T1000 (cell line): ENCODE data around the gene C5orf22.

Experiments
- DNase-seq: peaks from one replicate; lab custom pipeline; 2025; ENCODE audit warnings: mixed read lengths; lab: John Stamatoyannopoulos, UW

C5orf22 gene

DNA sequence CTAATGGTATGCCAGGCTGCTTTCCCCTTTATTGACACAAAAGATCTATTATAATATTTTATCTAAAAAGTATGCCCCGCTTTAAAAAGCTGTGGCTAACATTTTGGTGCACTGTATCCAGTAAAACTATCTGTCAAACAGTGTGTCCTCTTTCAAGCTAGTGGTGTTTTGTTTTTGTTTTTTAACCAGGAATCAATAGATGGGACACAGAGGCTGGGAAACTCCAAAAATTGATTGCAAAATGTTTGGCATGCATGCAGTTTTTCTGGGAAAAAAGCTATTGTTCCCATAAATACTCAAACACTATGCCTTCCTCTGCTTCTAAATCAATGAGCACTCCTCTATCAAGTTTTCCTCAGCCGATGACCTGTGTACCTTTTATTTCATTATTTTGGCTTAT is 72.5 kb downstream of the C5orf22 start:
- DNase-seq: no peak
